A549 (cell line): ENCODE data around the gene DAB2IP.

Source experiments
- EP300 ChIP-seq, 2 experiments: fragments of >200 bp; sonication (Bioruptor Twin); formaldehyde crosslinking; IDR thresholded peaks; 2 replicates in 1 of 2; 3 replicates in 1 of 2; pipeline ENCODE4 v1.6.1; 2016 to 2017
- POLR2A ChIP-seq: IDR thresholded peaks from 2 replicates; pipeline ENCODE4 v1.6.1; 2012; ENCODE audit warnings: mild to moderate bottlenecking, low read length
- RFX5 ChIP-seq: fragments of 450-650 bp; IDR thresholded peaks from 2 replicates; pipeline ENCODE4 v1.7.1; 2014; ENCODE audit warnings: antibody characterized with exemption, mild to moderate bottlenecking, moderate library complexity
- TF ChIP-seq, protein P1 (sequence below): fragments of >200 bp; sonication (Bioruptor Twin); formaldehyde crosslinking; IDR thresholded peaks from 3 replicates; pipeline ENCODE4 v1.5.1; 2016

DNA sequence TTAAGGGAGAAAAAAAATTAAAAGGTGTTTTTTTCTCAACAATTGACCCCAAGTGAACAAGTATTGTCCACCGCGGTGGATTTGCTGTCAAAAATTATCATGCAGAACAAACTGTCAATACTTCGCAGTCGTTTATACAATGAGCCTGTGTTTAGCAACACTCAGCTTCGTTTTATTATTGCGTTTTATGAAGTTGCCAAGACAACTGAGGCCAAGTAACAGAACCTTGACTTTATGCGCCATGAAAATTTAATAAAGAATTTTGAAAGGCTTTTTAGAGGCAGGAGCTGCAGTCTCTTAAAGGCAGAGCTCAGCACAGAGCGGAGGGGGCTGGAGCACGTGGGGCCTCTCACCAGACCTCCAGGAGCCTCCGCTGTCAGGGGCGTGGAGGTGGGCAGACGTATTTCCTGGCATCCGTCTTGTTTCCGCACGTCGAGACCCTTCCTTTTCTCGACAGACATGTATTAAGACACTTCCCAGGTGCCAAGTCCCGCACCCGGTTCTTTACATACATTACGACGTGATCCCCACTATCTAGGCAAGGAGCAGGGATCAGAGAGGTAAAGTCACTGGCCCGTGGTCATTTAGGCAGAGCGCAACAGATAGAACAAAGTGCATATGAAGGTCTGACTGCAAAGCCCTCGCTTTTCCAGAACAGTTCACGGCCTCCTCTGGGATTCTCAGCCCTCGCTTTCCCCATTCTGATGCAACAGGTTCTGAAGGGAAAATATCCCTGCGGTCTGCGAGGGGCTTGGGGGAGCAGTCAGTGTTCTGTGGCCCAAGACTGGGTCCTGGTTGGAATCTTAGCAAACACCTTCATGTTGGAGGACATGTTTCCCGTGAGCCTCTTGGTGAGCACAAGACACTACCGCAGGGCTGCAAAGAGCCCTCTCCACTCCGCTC, 164.4 kb downstream of the DAB2IP start:
- TF ChIP-seq, protein P1, sequence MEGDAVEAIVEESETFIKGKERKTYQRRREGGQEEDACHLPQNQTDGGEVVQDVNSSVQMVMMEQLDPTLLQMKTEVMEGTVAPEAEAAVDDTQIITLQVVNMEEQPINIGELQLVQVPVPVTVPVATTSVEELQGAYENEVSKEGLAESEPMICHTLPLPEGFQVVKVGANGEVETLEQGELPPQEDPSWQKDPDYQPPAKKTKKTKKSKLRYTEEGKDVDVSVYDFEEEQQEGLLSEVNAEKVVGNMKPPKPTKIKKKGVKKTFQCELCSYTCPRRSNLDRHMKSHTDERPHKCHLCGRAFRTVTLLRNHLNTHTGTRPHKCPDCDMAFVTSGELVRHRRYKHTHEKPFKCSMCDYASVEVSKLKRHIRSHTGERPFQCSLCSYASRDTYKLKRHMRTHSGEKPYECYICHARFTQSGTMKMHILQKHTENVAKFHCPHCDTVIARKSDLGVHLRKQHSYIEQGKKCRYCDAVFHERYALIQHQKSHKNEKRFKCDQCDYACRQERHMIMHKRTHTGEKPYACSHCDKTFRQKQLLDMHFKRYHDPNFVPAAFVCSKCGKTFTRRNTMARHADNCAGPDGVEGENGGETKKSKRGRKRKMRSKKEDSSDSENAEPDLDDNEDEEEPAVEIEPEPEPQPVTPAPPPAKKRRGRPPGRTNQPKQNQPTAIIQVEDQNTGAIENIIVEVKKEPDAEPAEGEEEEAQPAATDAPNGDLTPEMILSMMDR, result no peak
- TF ChIP-seq EP300 (IDR thresholded peaks at IDR 0.05) (no peak), RFX5 (no peak), POLR2A (no peak)
